Measurements from ENCODE around the gene ZNF518A. TPM values are rescaled to one million over a fixed set of nuclear protein-coding genes. Genes with fewer than 3 reads are reported as not detected.

The ZNF518A gene
- total and polyA plus RNA-seq, 9 of the 15 experiments (the other 6 are each of a cell fraction or from before 2014, with no cell fraction given): 6.3 to 30.0 (median 17.4) TPM

DNA sequence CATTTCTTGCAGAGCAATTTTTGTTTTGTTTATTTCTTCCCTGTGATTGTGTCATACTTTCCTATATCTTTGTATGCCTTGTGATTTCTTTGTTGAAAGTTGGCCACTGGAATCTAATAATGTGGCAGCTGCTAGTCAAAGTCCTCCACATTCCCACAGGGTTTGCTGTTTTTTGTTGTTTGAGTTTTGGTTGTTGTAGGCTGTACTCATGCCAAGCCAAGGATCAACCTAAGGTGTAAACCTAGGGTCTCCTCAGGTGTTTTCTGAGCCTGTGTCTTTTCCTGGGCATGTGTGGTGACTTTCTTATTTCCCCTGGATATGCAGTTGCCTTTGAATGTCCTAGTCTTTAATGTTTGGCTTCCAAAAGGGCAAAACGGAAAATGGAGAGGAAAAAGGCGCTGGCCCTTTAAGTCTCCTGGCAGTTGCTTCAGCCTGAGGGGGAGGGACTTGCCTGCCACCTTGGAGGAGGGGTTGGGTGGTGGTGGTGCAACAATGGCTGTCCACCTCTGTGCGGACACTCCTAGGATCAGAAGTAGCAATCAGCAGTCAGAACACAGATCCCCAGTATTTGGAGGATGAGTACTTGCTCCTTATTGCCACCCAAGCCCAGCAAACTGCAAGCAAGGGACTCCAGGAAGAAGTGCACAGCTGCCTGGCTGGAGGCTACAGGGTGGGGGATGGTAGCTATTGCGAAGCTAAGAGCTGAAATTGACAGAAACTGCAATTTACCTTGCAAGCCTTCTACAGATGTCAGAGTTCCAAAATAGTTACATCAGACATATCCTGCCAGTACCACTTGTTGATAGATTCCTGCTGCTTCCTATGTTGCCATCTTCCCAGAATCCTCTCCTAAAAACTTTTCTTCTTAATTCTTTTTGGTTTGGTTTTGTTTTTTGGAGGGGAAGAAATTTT, 5.6 kb upstream of the ZNF518A start (continued):
- TF ChIP-seq NELFE (IDR thresholded peaks at IDR 0.05; ENCODE audit: insufficient read depth, insufficient read length) (no peak), PHB2 (IDR thresholded peaks at IDR 0.05; ENCODE audit: low read depth) (no peak), PTRF (tag; IDR thresholded peaks at IDR 0.05) (peak; percentile 36; the same call in 1 of the 2 replicates), TCF7L2 (IDR thresholded peaks at IDR 0.05; ENCODE audit: low read depth, low read length) (no peak), POLR2AphosphoS2 (IDR thresholded peaks at IDR 0.05; ENCODE audit: low read length) (no peak), ZNF79 (CRISPR knock-in tag; IDR thresholded peaks at IDR 0.05; ENCODE audit: low read depth) (no peak), SREBF2 (CRISPR knock-in tag; IDR thresholded peaks at IDR 0.05) (no peak), ZNF274 (IDR thresholded peaks at IDR 0.05; ENCODE audit: borderline replicate concordance, low read depth, low read length) (no peak), BACH1 (tag; IDR thresholded peaks at IDR 0.05) (peak; percentile 70; the same call in 1 of the 2 replicates), HNRNPUL1 (IDR thresholded peaks at IDR 0.05; ENCODE audit: low read length) (no peak), TARDBP (IDR thresholded peaks at IDR 0.05) (no peak), ZNF316 (IDR thresholded peaks at IDR 0.05) (no peak), ETV1 (tag; conservative IDR thresholded peaks at IDR 0.05; ENCODE audit: low read depth) (peak; percentile 55), DACH1 (IDR thresholded peaks at IDR 0.05; ENCODE audit: partially characterized antibody) (peak; percentile 43), ZBTB7A (IDR thresholded peaks at IDR 0.05; ENCODE audit: borderline replicate concordance, control insufficient read depth, low read depth, low read length) (peak; percentile 34; the same call in 1 of the 2 replicates), TCF3 (CRISPR knock-in tag; IDR thresholded peaks at IDR 0.05) (no peak), HDAC2 (IDR thresholded peaks at IDR 0.05) (no peak), ZNF644 (tag; IDR thresholded peaks at IDR 0.05; ENCODE audit: low read depth) (peak; percentile 31; the same call in 1 of the 2 replicates)
- TF ChIP-seq, protein P1, sequence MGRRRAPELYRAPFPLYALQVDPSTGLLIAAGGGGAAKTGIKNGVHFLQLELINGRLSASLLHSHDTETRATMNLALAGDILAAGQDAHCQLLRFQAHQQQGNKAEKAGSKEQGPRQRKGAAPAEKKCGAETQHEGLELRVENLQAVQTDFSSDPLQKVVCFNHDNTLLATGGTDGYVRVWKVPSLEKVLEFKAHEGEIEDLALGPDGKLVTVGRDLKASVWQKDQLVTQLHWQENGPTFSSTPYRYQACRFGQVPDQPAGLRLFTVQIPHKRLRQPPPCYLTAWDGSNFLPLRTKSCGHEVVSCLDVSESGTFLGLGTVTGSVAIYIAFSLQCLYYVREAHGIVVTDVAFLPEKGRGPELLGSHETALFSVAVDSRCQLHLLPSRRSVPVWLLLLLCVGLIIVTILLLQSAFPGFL (CRISPR knock-in tag; IDR thresholded peaks at IDR 0.05): 0 out of 2 replicates have a peak, but pooled peaks have one; percentile 55
- TF ChIP-seq, protein P2, sequence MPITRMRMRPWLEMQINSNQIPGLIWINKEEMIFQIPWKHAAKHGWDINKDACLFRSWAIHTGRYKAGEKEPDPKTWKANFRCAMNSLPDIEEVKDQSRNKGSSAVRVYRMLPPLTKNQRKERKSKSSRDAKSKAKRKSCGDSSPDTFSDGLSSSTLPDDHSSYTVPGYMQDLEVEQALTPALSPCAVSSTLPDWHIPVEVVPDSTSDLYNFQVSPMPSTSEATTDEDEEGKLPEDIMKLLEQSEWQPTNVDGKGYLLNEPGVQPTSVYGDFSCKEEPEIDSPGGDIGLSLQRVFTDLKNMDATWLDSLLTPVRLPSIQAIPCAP (CRISPR knock-in tag; IDR thresholded peaks at IDR 0.05; ENCODE audit: borderline replicate concordance): no peak
- TF ChIP-seq, protein P3, sequence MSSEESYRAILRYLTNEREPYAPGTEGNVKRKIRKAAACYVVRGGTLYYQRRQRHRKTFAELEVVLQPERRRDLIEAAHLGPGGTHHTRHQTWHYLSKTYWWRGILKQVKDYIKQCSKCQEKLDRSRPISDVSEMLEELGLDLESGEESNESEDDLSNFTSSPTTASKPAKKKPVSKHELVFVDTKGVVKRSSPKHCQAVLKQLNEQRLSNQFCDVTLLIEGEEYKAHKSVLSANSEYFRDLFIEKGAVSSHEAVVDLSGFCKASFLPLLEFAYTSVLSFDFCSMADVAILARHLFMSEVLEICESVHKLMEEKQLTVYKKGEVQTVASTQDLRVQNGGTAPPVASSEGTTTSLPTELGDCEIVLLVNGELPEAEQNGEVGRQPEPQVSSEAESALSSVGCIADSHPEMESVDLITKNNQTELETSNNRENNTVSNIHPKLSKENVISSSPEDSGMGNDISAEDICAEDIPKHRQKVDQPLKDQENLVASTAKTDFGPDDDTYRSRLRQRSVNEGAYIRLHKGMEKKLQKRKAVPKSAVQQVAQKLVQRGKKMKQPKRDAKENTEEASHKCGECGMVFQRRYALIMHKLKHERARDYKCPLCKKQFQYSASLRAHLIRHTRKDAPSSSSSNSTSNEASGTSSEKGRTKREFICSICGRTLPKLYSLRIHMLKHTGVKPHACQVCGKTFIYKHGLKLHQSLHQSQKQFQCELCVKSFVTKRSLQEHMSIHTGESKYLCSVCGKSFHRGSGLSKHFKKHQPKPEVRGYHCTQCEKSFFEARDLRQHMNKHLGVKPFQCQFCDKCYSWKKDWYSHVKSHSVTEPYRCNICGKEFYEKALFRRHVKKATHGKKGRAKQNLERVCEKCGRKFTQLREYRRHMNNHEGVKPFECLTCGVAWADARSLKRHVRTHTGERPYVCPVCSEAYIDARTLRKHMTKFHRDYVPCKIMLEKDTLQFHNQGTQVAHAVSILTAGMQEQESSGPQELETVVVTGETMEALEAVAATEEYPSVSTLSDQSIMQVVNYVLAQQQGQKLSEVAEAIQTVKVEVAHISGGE (CRISPR knock-in tag; IDR thresholded peaks at IDR 0.05): no peak; a peak in 2 of 6 replicates
- TF ChIP-seq, protein P4, sequence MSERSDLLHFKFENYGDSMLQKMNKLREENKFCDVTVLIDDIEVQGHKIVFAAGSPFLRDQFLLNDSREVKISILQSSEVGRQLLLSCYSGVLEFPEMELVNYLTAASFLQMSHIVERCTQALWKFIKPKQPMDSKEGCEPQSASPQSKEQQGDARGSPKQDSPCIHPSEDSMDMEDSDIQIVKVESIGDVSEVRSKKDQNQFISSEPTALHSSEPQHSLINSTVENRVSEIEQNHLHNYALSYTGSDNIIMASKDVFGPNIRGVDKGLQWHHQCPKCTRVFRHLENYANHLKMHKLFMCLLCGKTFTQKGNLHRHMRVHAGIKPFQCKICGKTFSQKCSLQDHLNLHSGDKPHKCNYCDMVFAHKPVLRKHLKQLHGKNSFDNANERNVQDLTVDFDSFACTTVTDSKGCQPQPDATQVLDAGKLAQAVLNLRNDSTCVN (CRISPR knock-in tag; IDR thresholded peaks at IDR 0.05): no peak
